Effector memory CD4-positive, alpha-beta T cell (primary cell): ENCODE results near the gene BTBD9.

Experiments
- DNase-seq, 3 donors: peaks; one replicate each; pipeline ENCODE4 v3.0.0-alpha.2; 2020
- H3K27ac ChIP-seq: 2 replicates; pipeline ENCODE4 v1.7.0; 2013; ENCODE audit warnings: mild to moderate bottlenecking, low read length, moderate library complexity; ENCODE audit not compliant: insufficient read depth, poor library complexity, severe bottlenecking
- H3K27me3 ChIP-seq: replicated peaks from 2 replicates; pipeline ENCODE4 v1.7.0; 2013; ENCODE audit warnings: mild to moderate bottlenecking, low read length; ENCODE audit not compliant: insufficient read depth, control insufficient read depth, poor library complexity, severe bottlenecking
- H3K36me3 ChIP-seq: 2 replicates; pipeline ENCODE4 v1.7.0; 2013; ENCODE audit warnings: mild to moderate bottlenecking, low read length, moderate library complexity; ENCODE audit not compliant: control insufficient read depth, insufficient read depth
- H3K4me1 ChIP-seq: 2 replicates; pipeline ENCODE4 v1.7.0; 2013; ENCODE audit warnings: low read length, mild to moderate bottlenecking; ENCODE audit not compliant: control insufficient read depth, insufficient read depth, poor library complexity, severe bottlenecking
- H3K4me3 ChIP-seq: 2 replicates; pipeline ENCODE4 v1.7.0; 2013; ENCODE audit warnings: low read length, low read depth, mild to moderate bottlenecking; ENCODE audit not compliant: insufficient read depth, poor library complexity, severe bottlenecking
- H3K9me3 ChIP-seq: 2 replicates; pipeline ENCODE4 v1.7.0; 2013; ENCODE audit warnings: mild to moderate bottlenecking, low read length, moderate library complexity; ENCODE audit not compliant: control insufficient read depth

The BTBD9 gene

GRCh38 chr6:38566295-38567030 is 73.3 kb downstream of the BTBD9 start:
- no peaks in the 10 kb centered on the region for H3K4me1 ChIP-seq
- no peaks in the 10 kb centered on the region for H3K27me3 ChIP-seq
- H3K9me3 ChIP-seq: no peaks in the 10 kb centered on the region

GRCh38 chr6:38564301-38564700 is 75.4 kb downstream of the BTBD9 start:
- H3K9me3 ChIP-seq: no peaks in the 10 kb centered on the region
- H3K27me3 ChIP-seq: no peaks in the 10 kb centered on the region
- no peaks in the 10 kb centered on the region for H3K4me1 ChIP-seq
- H3K27ac ChIP-seq: no peak overlapping the region
- DNase-seq: no peak
- no peak overlapping the region for H3K4me3 ChIP-seq
- peaks cover 4% of the 10 kb centered on the region for H3K36me3 ChIP-seq

More at GRCh38 chr6:38566295-38567030, 73.3 kb downstream of the BTBD9 start:
- no peak overlapping the region for H3K27ac ChIP-seq
- H3K4me3 ChIP-seq: no peak overlapping the region
- peaks cover 4% of the 10 kb centered on the region for H3K36me3 ChIP-seq
- no peak for DNase-seq

- no peak overlapping the region for H3K27ac ChIP-seq
- peaks cover 3% of the 10 kb centered on the region for H3K36me3 ChIP-seq
- H3K9me3 ChIP-seq: no peaks in the 10 kb centered on the region
- no peaks in the 10 kb centered on the region for H3K4me1 ChIP-seq
- no peaks in the 10 kb centered on the region for H3K27me3 ChIP-seq
- no peak overlapping the region for H3K4me3 ChIP-seq
- no peak for DNase-seq
These were observed 84.1 kb downstream of the BTBD9 start for GRCh38 chr6:38555606-38556005.

GRCh38 chr6:38554700-38555413 is 84.9 kb downstream of the BTBD9 start:
- no peak overlapping the region for H3K27ac ChIP-seq

GRCh38 chr6:38554014-38554413 is 85.7 kb downstream of the BTBD9 start:
- Histone ChIP-seq H3K36me3 (peaks cover 3% of the 10 kb centered on the region), H3K27me3 (no peaks in the 10 kb centered on the region), H3K4me3 (no peak overlapping the region), H3K27ac (no peak overlapping the region), H3K4me1 (no peaks in the 10 kb centered on the region), H3K9me3 (no peaks in the 10 kb centered on the region)
- DNase-seq: no peak

More at GRCh38 chr6:38554700-38555413, 84.9 kb downstream of the BTBD9 start:
- H3K4me3 ChIP-seq: no peak overlapping the region
- H3K4me1 ChIP-seq: no peaks in the 10 kb centered on the region
- H3K36me3 ChIP-seq: peaks cover 3% of the 10 kb centered on the region
- H3K27me3 ChIP-seq: no peaks in the 10 kb centered on the region
- DNase-seq: no peak
- no peaks in the 10 kb centered on the region for H3K9me3 ChIP-seq

GRCh38 chr6:38552121-38552520 is 87.6 kb downstream of the BTBD9 start:
- Histone ChIP-seq H3K4me3 (no peak overlapping the region), H3K27ac (no peak overlapping the region), H3K27me3 (no peaks in the 10 kb centered on the region), H3K36me3 (peaks cover 3% of the 10 kb centered on the region), H3K9me3 (no peaks in the 10 kb centered on the region), H3K4me1 (no peaks in the 10 kb centered on the region)
- DNase-seq: no peak

- Histone ChIP-seq H3K4me1 (no peaks in the 10 kb centered on the region), H3K36me3 (peaks cover 3% of the 10 kb centered on the region), H3K27me3 (no peaks in the 10 kb centered on the region), H3K4me3 (no peak overlapping the region), H3K27ac (no peak overlapping the region), H3K9me3 (no peaks in the 10 kb centered on the region)
- DNase-seq: no peak
These were observed 89.9 kb downstream of the BTBD9 start for GRCh38 chr6:38549795-38550194.

GRCh38 chr6:38549180-38549579 is 90.5 kb downstream of the BTBD9 start:
- no peak for DNase-seq
- Histone ChIP-seq H3K27me3 (no peaks in the 10 kb centered on the region), H3K4me1 (no peaks in the 10 kb centered on the region), H3K9me3 (no peaks in the 10 kb centered on the region), H3K27ac (no peak overlapping the region), H3K4me3 (no peak overlapping the region), H3K36me3 (peaks cover 3% of the 10 kb centered on the region)

- Histone ChIP-seq H3K9me3 (no peaks in the 10 kb centered on the region), H3K27ac (no peak overlapping the region), H3K4me1 (no peaks in the 10 kb centered on the region), H3K27me3 (no peaks in the 10 kb centered on the region), H3K36me3 (no peaks in the 10 kb centered on the region), H3K4me3 (no peak overlapping the region)
- no peak for DNase-seq
These were observed 96.7 kb downstream of the BTBD9 start for GRCh38 chr6:38543022-38543421.

GRCh38 chr6:38542031-38542430 is 97.7 kb downstream of the BTBD9 start:
- DNase-seq: no peak
- Histone ChIP-seq H3K4me3 (no peak overlapping the region), H3K27me3 (no peaks in the 10 kb centered on the region)

More at GRCh38 chr6:38542031-38542430, 97.7 kb downstream of the BTBD9 start:
- H3K4me1 ChIP-seq: no peaks in the 10 kb centered on the region
- H3K27ac ChIP-seq: no peak overlapping the region
- no peaks in the 10 kb centered on the region for H3K36me3 ChIP-seq
- H3K9me3 ChIP-seq: no peaks in the 10 kb centered on the region
